HL-60/S4 treated with retinoic acid at 250 ng/mL for 4 days and 3 days (cell line): Measurements from ENCODE around the gene NR0B1.

Experiments
- in situ Hi-C: fragments of 300-500 bp; cut with MboI; formaldehyde crosslinking; loops from 2 replicates; pipeline ENCODE4 v1.7.0; 2022; ENCODE audit warnings: low sequenced_read_pairs

Gene NR0B1

GRCh38 chrX:30309139-30309571 is at the start of gene NR0B1:
TSS of gene NR0B1 (minus strand) at chrX:30309390. CDS start at chrX:30309363, 27 bp downstream.
- in situ Hi-C loops: no loop called here

- in situ Hi-C loops: no loop called here
These were observed 40.8 kb upstream of the NR0B1 start for GRCh38 chrX:30349946-30350345.

GRCh38 chrX:30343206-30343605 is 34.0 kb upstream of the NR0B1 start:
- in situ Hi-C loops: no loop called here

- in situ Hi-C loops: no loop called here
These were observed 31.6 kb upstream of the NR0B1 start for GRCh38 chrX:30340753-30341152.

GRCh38 chrX:30327762-30328161 is 18.6 kb upstream of the NR0B1 start:
- in situ Hi-C loops: no loop called here

GRCh38 chrX:30317308-30317707 is 8.1 kb upstream of the NR0B1 start:
- in situ Hi-C loops: no loop called here

- in situ Hi-C loops: no loop called here
These were observed 4.1 kb upstream of the NR0B1 start for GRCh38 chrX:30313322-30313721.

- in situ Hi-C loops: no loop called here
These were observed 3.7 kb upstream of the NR0B1 start for GRCh38 chrX:30312858-30313257.

- in situ Hi-C loops: no loop called here
These were observed 1.4 kb upstream of the NR0B1 start for GRCh38 chrX:30310429-30311206.

- in situ Hi-C loops: no loop called here
These were observed 689 bp downstream of the NR0B1 start for GRCh38 chrX:30308263-30309138.

- in situ Hi-C loops: no loop called here
These were observed 1.7 kb downstream of the NR0B1 start for GRCh38 chrX:30307466-30307865.

GRCh38 chrX:30304866-30305265 is 4.3 kb downstream of the NR0B1 start:
- in situ Hi-C loops: no loop called here

GRCh38 chrX:30302956-30303355 is 6.2 kb downstream of the NR0B1 start:
- in situ Hi-C loops: no loop called here

GRCh38 chrX:30301963-30302362 is 7.2 kb downstream of the NR0B1 start:
- in situ Hi-C loops: no loop called here

- in situ Hi-C loops: no loop called here
These were observed 8.0 kb downstream of the NR0B1 start for GRCh38 chrX:30301208-30301607.

GRCh38 chrX:30296408-30297254 is 12.6 kb downstream of the NR0B1 start:
- in situ Hi-C loops: no loop called here

GRCh38 chrX:30283456-30284200 is 25.6 kb downstream of the NR0B1 start:
- in situ Hi-C loops: no loop called here

GRCh38 chrX:30282527-30282926 is 26.7 kb downstream of the NR0B1 start:
- in situ Hi-C loops: no loop called here

- in situ Hi-C loops: no loop called here
These were observed 28.8 kb downstream of the NR0B1 start for GRCh38 chrX:30280428-30280827.

GRCh38 chrX:30278365-30278764 is 30.8 kb downstream of the NR0B1 start:
- in situ Hi-C loops: no loop called here
